Upper lobe of left lung (tissue), 6 donors: Measurements from ENCODE around the gene OTUD6A. TPM values are rescaled to one million over a fixed set of nuclear protein-coding genes. Genes with fewer than 3 reads are reported as not detected.

ENCODE experiments used
- ATAC-seq, 2 donors: fragments of 200-7000 bp; cut with Tn5 transposase; one replicate each; pipeline ENCODE4 v1.9.1; 2022; ENCODE audit warnings: mild to moderate bottlenecking in 2 of 2, moderate library complexity in 2 of 2; ENCODE audit not compliant: low FRiP score in 2 of 2
- DNase-seq, 2 donors: peaks; one replicate each; pipeline ENCODE4 v3.0.0-alpha.2; 2019 to 2020
- H3K27ac ChIP-seq, 4 donors: fragments of 200-600 bp; sonication (generic); one replicate each; pipeline ENCODE4 v1.5.1; 2016 to 2019
- H3K27me3 ChIP-seq, 4 donors: fragments of 200-600 bp; sonication (generic); one replicate each; pipeline ENCODE4 v1.5.1; 2017 to 2019
- H3K36me3 ChIP-seq, 4 donors: fragments of 200-600 bp; sonication (generic); one replicate each; pipeline ENCODE4 v1.5.1; 2016 to 2019
- H3K4me1 ChIP-seq, 4 donors: fragments of 200-600 bp; sonication (generic); one replicate each; pipeline ENCODE4 v1.5.1; 2018 to 2019
- H3K4me3 ChIP-seq, 4 donors: fragments of 200-600 bp; sonication (generic); one replicate each; pipeline ENCODE4 v1.5.1; 2017 to 2019; ENCODE audit warnings: mild to moderate bottlenecking in 2 of 4, moderate library complexity in 1 of 4
- H3K9me3 ChIP-seq, 4 donors: fragments of 200-600 bp; sonication (generic); one replicate each; pipeline ENCODE4 v1.5.1; 2018 to 2019
- EP300 ChIP-seq, 4 donors: sonication (generic); formaldehyde crosslinking; IDR thresholded peaks; one replicate each; pipeline ENCODE4 v1.5.1; 2017; ENCODE audit warnings: antibody characterized with exemption in 4 of 4, control low read depth in 2 of 4
- POLR2A ChIP-seq, 4 donors: fragments of 450-650 bp; IDR thresholded peaks; one replicate each; pipeline ENCODE4 v1.5.1; 2016 to 2017; ENCODE audit warnings: antibody characterized with exemption in 4 of 4, mild to moderate bottlenecking in 2 of 4
- POLR2AphosphoS5 ChIP-seq, 2 donors: sonication (generic); formaldehyde crosslinking; IDR thresholded peaks; one replicate each; pipeline ENCODE4 v1.5.1; 2017; ENCODE audit warnings: antibody characterized with exemption in 2 of 2
- WGBS, 2 donors: methylation state at CpG; one replicate each; pipeline ENCODE4 v1.1.5; 2017 to 2018; 5-methylcytosine and 5-hydroxymethylcytosine counted together
- total RNA-seq, 6 donors: library from RNA; depleted of rRNA in 4 of 6; stranded (reverse); fragments of >200 nt in 4 of 6; gene quantifications; one replicate each; pipeline versions ENCODE4 v1.1.0 to v1.2.1, GENCODE V29; 2016 to 2021
- TF ChIP-seq, protein P1 (sequence below), 6 experiments: fragments of 450-650 bp in 4 of 6; fragments of 200-600 bp in 2 of 6; sonication (generic) in 2 of 6; IDR thresholded peaks; one replicate each; pipeline ENCODE4 v1.5.1; 2016 to 2019; ENCODE audit warnings: antibody characterized with exemption in 6 of 6
- donor health status: DM: no; HTN: no; CAD: no; lungs with moderate emphysema.
- donor health status: DM: no; HTN: yes; CAD: no; lungs with severe emphysema.

Gene OTUD6A
- total RNA-seq, 6 donors from 2014 or later = not detected

DNA sequence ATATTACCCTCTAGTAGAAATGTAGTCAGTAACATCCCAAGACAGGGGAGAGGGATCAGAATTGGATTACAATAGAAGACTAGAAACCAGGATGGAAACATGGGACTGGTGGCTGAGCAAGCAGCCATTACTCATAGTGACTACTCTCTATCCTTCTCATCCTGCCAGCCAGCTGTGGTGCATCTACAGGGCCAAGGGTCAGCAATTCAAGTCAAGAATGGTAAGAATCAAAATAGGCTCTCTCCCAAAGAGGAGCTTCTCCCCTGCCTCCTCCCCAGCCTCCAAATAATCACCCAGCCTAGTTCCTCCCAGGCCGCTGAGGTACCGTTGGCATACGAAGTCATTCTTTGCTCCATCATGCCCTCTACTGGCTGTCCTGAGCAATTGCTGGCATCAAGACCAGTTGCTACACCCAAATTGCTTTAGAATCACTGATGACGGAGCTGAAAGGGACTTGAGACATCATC, 31.9 kb upstream of the OTUD6A start:
- ATAC-seq (peak in 1 of 2 donors; percentile 86), DNase-seq (peak in 1 of 2 donors; percentile 35)
- H3K9me3 ChIP-seq = no peaks in the 10 kb centered on the region
- H3K36me3 ChIP-seq = no peaks in the 10 kb centered on the region
- H3K27ac ChIP-seq = no peak overlapping the region
- H3K4me1 ChIP-seq = no peaks in the 10 kb centered on the region
- WGBS, 2 donors = 7 to 17% methylated on average over 2 to 4 of the region's 4 CpGs
- no peak overlapping the region for H3K4me3 ChIP-seq
- H3K27me3 ChIP-seq = no peaks in the 10 kb centered on the region
- TF ChIP-seq, protein P1, sequence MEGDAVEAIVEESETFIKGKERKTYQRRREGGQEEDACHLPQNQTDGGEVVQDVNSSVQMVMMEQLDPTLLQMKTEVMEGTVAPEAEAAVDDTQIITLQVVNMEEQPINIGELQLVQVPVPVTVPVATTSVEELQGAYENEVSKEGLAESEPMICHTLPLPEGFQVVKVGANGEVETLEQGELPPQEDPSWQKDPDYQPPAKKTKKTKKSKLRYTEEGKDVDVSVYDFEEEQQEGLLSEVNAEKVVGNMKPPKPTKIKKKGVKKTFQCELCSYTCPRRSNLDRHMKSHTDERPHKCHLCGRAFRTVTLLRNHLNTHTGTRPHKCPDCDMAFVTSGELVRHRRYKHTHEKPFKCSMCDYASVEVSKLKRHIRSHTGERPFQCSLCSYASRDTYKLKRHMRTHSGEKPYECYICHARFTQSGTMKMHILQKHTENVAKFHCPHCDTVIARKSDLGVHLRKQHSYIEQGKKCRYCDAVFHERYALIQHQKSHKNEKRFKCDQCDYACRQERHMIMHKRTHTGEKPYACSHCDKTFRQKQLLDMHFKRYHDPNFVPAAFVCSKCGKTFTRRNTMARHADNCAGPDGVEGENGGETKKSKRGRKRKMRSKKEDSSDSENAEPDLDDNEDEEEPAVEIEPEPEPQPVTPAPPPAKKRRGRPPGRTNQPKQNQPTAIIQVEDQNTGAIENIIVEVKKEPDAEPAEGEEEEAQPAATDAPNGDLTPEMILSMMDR (IDR thresholded peaks at IDR 0.05) = peak; percentile 60 to 75 (median 68)
- TF ChIP-seq EP300 (IDR thresholded peaks at IDR 0.05) = no peak

DNA sequence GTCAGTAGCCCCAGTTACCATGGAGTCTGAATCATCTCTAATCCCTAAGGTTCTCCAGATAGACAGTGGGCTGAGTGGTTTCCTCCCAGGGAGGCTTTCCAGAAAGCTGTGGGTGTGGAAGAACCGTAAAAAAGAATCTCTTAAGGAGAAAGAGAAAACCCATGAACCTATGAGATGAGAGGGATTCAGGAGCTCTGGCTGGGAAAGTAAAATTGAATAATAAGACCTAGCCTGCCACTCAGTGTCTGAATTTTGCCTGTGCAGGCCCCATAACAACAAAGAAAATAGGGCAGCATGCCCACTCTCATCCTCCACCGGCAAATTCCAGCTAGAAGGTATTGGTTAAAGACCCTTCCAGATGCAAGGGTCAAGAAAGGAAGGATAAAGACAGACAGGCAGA, 29.5 kb upstream of the OTUD6A start:
- ATAC-seq = no peak
- DNase-seq = no peak
- no peak for TF ChIP-seq POLR2A (IDR thresholded peaks at IDR 0.05)
- no peaks in the 10 kb centered on the region for H3K9me3 ChIP-seq
- WGBS, 2 donors = 60 to 63% methylated on average over 2 of the region's 2 CpGs
- no peak overlapping the region for H3K4me3 ChIP-seq
- H3K36me3 ChIP-seq = no peaks in the 10 kb centered on the region
- no peaks in the 10 kb centered on the region for H3K27me3 ChIP-seq
- no peak overlapping the region for H3K27ac ChIP-seq
- no peaks in the 10 kb centered on the region for H3K4me1 ChIP-seq

DNA sequence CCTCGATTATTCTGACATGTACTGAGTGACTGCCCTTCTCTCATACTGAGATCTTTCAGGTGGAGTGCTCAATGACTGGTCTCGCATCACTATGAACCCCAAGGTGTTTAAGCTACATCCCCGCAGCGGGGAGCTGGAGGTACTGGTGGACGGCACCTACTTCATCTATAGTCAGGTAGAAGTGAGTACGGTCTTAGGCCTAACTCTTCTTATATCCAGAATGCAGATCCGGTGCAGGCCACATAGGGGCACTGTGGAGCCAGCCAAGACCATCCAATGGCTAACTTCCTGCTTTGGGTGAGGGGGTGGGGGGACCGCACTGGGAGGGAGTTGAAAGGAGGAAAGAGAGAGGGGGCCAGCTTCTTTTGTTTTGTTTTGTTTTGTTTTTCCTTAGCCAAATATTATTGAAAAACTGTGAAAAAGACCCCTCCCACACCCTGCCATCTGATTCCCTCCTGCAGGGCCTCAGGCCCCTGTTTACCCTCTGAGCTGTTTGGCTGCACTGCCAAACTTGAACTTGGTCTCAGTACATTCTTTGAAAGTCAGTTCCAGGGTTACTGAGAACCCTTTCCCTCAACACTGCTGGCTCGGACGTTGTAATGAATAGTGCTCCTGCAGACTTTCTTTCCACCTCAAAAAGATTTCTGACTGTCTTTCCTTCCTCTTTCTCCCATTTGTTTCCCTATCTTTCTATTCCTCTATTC, 28.8 kb upstream of the OTUD6A start:
- no peaks in the 10 kb centered on the region for H3K36me3 ChIP-seq
- H3K4me1 ChIP-seq = no peaks in the 10 kb centered on the region
- TF ChIP-seq, protein P1 (IDR thresholded peaks at IDR 0.05) = peak in 5 of 6 experiments; percentile 32 to 48 (median 44)
- no peak for TF ChIP-seq POLR2AphosphoS5 (IDR thresholded peaks at IDR 0.05)
- no peak for TF ChIP-seq POLR2A (IDR thresholded peaks at IDR 0.05)
- ATAC-seq = peak in 1 of 2 donors; percentile 34
- no peak for DNase-seq
- WGBS, 2 donors = 45 to 59% methylated on average over 7 to 10 of the region's 10 CpGs
- no peaks in the 10 kb centered on the region for H3K9me3 ChIP-seq
- no peak overlapping the region for H3K27ac ChIP-seq
- H3K4me3 ChIP-seq = no peak overlapping the region
- H3K27me3 ChIP-seq = no peaks in the 10 kb centered on the region

DNA sequence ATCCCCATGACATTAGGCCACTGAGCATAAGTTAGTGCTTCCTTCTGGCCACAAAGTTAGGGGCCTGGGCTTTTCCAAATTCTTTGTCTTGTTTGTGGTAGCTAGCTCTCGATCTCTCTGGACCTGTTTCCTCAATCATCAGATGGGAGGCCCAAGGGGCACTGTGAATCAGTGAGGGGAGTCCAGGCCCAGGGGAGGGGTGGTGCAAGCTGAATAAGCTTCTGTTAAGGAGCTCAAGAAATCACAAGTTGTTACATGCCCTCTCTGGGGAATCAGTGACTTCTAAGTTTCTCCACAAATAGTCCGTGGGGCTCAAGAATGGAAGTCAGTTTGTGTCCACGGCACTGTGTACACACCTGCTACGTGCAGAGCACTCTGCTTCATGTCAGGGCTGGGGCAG, 27.6 kb upstream of the OTUD6A start:
- WGBS, 2 donors = 38 to 45% methylated on average over 1 to 4 of the region's 4 CpGs
- Histone ChIP-seq H3K36me3 (no peaks in the 10 kb centered on the region), H3K9me3 (no peaks in the 10 kb centered on the region), H3K4me3 (no peak overlapping the region), H3K27me3 (no peaks in the 10 kb centered on the region), H3K27ac (no peak overlapping the region), H3K4me1 (no peaks in the 10 kb centered on the region)
- TF ChIP-seq, protein P1 (IDR thresholded peaks at IDR 0.05) = no peak
- no peak for TF ChIP-seq POLR2A (IDR thresholded peaks at IDR 0.05)
- no peak for TF ChIP-seq EP300 (IDR thresholded peaks at IDR 0.05)
- no peak for TF ChIP-seq POLR2AphosphoS5 (IDR thresholded peaks at IDR 0.05)
- ATAC-seq = no peak
- DNase-seq = no peak

DNA sequence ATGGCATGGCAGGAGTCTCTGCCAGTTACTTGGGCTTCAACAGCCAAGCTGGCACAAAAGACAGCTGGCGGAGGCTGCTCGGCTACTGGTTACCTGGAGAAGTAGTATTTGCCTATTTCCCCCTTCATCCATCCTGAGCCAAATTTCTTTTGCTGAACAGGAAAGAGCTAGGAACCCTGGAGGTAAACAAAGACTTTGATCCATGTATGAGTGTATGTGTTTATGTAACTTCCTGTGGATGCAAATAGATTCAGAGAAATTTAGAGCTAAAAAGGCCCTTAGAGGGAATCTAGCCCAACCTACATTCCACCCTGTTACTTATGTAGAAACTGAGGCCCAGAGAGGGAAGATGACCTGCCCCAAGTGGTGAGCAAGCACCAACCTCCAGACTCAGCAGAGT, 23.7 kb upstream of the OTUD6A start:
- TF ChIP-seq POLR2AphosphoS5 (IDR thresholded peaks at IDR 0.05) (no peak), EP300 (IDR thresholded peaks at IDR 0.05) (no peak), POLR2A (IDR thresholded peaks at IDR 0.05) (no peak)
- TF ChIP-seq, protein P1 (IDR thresholded peaks at IDR 0.05) = no peak
- no peaks in the 10 kb centered on the region for H3K27me3 ChIP-seq
- DNase-seq (no peak), ATAC-seq (no peak)
- H3K9me3 ChIP-seq = no peaks in the 10 kb centered on the region
- no peak overlapping the region for H3K27ac ChIP-seq
- no peaks in the 10 kb centered on the region for H3K4me1 ChIP-seq
- WGBS, 2 donors = 89% methylated on average over 2 of the region's 2 CpGs; no CpG with 5 or more reads in 1 of the 2 donors
- no peaks in the 10 kb centered on the region for H3K36me3 ChIP-seq
- no peak overlapping the region for H3K4me3 ChIP-seq
